GM15510 (cell line): ENCODE data around the gene CYP4F8.

ENCODE experiments used
- POLR2A ChIP-seq: IDR thresholded peaks from 3 replicates; pipeline ENCODE4 v1.6.1; 2011; ENCODE audit warnings: borderline replicate concordance; ENCODE audit not compliant: insufficient read length; ENCODE audit errors: extremely low read depth

The CYP4F8 gene, protein sequence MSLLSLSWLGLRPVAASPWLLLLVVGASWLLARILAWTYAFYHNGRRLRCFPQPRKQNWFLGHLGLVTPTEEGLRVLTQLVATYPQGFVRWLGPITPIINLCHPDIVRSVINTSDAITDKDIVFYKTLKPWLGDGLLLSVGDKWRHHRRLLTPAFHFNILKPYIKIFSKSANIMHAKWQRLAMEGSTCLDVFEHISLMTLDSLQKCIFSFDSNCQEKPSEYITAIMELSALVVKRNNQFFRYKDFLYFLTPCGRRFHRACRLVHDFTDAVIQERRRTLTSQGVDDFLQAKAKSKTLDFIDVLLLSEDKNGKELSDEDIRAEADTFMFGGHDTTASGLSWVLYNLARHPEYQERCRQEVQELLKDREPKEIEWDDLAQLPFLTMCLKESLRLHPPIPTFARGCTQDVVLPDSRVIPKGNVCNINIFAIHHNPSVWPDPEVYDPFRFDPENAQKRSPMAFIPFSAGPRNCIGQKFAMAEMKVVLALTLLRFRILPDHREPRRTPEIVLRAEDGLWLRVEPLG

DNA sequence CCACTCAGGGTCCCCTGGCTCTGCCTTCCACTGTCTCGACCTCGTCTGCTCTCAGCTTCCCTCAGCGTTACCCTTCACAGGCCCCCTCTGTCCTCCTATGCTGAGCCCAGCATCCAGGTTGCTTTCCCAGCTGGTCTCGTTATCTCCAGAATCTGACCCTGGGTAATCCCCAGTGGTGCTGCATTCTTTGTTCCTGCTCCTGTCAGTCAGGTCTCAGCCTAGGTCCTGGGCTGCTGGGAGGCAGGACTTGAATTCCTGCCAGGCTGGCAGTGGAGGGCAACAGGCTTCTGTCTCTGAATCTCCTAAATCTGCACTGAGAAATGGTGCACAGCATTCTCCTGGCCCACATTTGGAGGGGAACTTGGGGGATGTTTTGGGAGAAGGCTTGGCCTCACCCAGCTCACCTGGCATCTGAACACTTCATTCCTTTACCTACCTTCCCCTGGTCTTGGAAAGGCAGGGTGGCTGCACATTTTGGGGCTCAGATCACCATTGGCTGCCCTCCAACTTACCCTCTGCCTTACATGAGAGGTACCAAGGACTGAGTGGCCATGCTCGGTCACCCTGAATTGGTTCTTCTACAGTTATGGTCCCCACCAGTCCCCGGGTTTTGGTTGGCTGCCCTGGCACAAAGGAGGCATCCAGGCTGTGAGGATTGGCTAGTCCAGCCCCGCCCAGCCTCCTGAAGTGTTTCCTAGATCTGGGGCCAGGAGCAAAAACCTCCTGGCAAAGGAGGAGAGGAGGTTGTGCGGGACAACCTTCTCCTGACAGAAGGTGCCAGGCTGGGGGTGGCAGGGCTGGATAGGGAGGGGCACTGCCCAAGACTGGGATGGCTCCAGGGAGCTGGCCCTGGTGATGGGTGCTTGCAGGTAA is at the start of gene CYP4F8:
Gene CYP4F8, plus strand, starts transcription at position 712 of the 873 bp plus-strand sequence. CDS start 399 bp downstream, outside the sequence.
- TF ChIP-seq POLR2A, result no peak

- TF ChIP-seq POLR2A, result no peak
Measured at GRCh38 chr19:15570420-15570819, 44.6 kb upstream of the CYP4F8 start.

GRCh38 chr19:15575406-15575805 is 39.6 kb upstream of the CYP4F8 start:
- no peak for TF ChIP-seq POLR2A

DNA sequence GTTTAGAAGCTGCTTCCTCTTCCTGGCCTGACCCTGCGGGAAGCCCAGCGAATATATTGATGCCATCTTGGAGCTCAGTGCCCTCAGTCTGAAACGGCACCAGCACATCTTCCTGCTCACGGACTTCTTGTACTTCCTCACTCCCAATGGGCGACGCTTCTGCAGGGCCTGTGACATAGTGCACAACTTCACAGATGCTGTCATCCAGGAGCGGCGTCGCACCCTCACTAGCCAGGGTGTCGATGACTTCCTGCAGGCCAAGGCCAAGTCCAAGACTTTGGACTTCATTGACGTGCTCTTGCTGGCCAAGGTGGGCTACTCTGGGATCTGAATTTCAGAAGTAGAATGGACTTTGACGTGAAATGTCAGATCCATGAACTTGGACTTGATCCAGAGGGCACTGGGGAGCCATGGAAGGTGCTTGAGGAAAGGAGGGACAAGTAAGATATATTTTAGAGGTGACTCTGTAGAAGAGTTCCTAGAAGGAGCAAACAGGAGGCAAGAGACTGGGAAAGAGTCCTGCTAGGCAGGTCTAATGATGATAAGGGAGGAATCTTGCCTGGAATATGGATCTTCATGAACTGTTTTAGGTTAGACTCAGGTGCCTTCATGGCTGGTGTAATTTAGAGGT is 38.4 kb upstream of the CYP4F8 start:
- TF ChIP-seq POLR2A, result no peak

DNA sequence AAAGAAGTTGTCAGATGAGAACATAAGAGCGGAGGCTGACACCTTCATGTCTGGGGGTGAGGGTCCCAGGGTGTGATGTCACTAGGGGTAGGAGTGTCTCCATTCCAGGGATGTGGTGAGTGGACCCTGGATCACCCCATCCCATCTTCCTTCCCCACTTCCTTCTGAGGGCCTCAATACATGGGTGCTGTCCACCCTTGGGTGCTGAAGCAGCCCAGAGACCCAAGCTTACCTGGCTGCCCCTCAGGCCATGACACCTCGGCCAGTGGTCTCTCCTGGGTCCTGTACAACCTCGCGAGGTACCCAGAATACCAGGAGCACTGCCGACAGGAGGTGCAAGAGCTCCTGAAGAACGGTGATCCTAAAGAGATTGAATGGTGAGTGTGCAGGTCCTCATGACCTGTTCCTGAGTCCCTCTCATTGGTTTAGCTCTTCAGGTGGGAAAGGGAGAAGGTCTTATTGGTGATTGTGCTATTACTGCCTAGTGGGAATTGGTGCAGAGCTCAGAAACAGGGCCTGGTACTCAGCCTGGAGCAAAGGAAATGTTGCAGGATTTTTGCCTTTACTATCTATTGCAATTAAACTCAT is 37.7 kb upstream of the CYP4F8 start:
- TF ChIP-seq POLR2A, result no peak

GRCh38 chr19:15583346-15583745 is 31.7 kb upstream of the CYP4F8 start:
- TF ChIP-seq POLR2A, result no peak

- TF ChIP-seq POLR2A, result no peak
Measured at GRCh38 chr19:15584095-15584494, 30.9 kb upstream of the CYP4F8 start.

DNA sequence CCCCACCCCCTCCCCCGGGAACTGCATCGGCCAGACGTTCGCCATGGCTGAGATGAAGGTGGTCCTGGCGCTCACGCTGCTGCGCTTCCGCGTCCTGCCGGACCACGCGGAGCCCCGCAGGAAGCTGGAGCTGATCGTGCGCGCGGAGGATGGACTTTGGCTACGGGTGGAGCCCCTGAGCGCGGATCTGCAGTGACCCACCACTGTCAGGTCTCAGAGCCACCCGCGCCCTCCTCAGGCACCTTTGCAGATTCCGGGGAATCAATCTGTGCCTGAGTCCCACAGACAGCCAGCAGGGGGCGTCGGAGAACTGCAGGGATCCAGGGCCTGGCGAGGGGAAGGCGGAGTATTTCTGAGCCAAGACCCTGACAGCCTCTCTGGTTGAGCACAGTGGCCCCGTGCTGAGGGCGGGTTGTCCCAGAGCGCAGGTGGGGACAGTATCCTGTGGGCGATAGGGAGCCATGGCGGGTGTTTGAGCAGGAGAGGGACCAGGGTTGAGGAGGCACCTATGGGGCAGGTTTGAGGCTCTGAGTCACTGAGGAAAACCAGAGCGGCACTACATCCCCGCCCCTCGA is 30.4 kb upstream of the CYP4F8 start:
- no peak for TF ChIP-seq POLR2A

DNA sequence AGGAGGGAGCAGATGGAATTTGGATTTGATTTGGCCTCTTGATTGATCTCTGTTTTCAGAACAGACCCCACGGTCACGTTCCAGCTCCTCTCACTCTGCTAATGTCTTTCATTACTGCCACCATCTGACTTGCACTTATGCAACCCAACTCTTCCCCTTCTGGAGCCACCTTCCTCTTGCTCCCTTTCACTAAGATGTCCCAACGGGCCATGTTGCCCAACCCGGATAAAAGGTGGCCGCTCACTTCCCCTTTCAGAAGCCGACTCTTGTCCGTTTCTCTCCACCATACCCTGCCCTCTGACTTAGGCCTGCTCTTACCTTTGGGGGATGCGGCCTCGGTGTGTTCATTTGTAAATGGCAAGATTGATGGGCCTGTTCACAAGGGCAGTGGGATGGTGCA is 27.4 kb upstream of the CYP4F8 start:
- TF ChIP-seq POLR2A, result no peak

GRCh38 chr19:15588265-15588664 is 26.8 kb upstream of the CYP4F8 start:
- no peak for TF ChIP-seq POLR2A

GRCh38 chr19:15589760-15590451 is 25.1 kb upstream of the CYP4F8 start:
- no peak for TF ChIP-seq POLR2A

GRCh38 chr19:15591796-15592195 is 23.2 kb upstream of the CYP4F8 start:
- no peak for TF ChIP-seq POLR2A

DNA sequence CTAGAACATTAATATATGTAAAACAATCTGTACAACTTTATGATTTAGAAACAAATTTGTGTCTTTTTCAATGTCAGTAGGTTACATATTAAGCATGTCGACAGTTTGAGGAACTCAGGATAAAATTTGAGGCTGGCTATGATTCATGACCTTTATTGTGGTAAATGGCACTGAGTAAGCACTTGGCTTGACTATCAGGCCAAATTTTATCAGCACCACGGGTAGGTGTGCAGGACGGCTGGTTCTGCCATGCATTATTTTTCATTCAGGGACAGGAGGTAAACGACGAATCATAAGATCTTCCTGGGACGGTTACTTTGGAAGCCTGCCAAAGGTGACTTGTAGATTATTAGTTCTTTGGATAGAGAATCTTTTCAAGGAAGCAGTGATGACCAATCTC is 19.9 kb upstream of the CYP4F8 start:
- TF ChIP-seq POLR2A, result no peak

DNA sequence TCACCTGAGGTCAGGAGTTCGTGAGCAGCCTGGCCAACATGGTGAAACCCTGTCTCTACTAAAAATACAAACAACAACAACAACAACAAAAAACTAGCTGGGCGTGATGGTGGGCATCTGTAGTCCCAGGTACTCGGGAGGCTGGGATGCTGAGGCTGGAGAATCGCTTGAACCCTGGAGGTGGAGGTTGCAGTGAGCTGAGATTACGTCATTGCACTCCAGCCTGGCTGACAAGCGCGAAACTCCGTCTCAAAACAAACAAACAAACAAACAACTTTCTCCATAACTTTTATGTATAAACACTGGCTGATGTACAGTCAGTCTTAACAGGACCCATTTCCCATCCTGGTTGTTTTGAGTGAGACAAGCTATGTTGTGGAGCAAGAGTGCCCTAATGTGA is 5.8 kb upstream of the CYP4F8 start:
- no peak for TF ChIP-seq POLR2A
